Inflammatory macrophage treated with lipopolysaccharide for 1 hour (primary cell): ENCODE measurements around the gene RCE1.

Experiments used
- DNase-seq, 2 donors: peaks; one replicate each; pipeline ENCODE4 v3.0.0-alpha.2; 2020 to 2022

Gene RCE1

GRCh38 chr11:66870616-66871520 lies 27.6 kb downstream of the RCE1 start:
- no peak for DNase-seq

GRCh38 chr11:66871521-66871901 lies 28.3 kb downstream of the RCE1 start:
- no peak for DNase-seq

- DNase-seq = no peak
These were observed 31.0 kb downstream of the RCE1 start for GRCh38 chr11:66874232-66874631.

- DNase-seq = no peak
These were observed 32.1 kb downstream of the RCE1 start for GRCh38 chr11:66875378-66875777.

GRCh38 chr11:66877588-66878385 lies 34.5 kb downstream of the RCE1 start:
- DNase-seq = peak in 1 of 2 donors; percentile 57

- DNase-seq = no peak
These were observed 35.2 kb downstream of the RCE1 start for GRCh38 chr11:66878474-66878873.

- DNase-seq = no peak
These were observed 35.8 kb downstream of the RCE1 start for GRCh38 chr11:66879000-66879399.

- no peak for DNase-seq
These were observed 36.3 kb downstream of the RCE1 start for GRCh38 chr11:66879583-66879982.

GRCh38 chr11:66879999-66880398 lies 36.8 kb downstream of the RCE1 start:
- DNase-seq = no peak

GRCh38 chr11:66880496-66881450 lies 37.5 kb downstream of the RCE1 start:
- DNase-seq = no peak

- no peak for DNase-seq
These were observed 38.2 kb downstream of the RCE1 start for GRCh38 chr11:66881451-66881835.

GRCh38 chr11:66881927-66882452 lies 38.7 kb downstream of the RCE1 start:
- DNase-seq = no peak

GRCh38 chr11:66882561-66883015 lies 39.3 kb downstream of the RCE1 start:
- DNase-seq = no peak

- DNase-seq = peak; percentile 35 to 76
These were observed 40.0 kb downstream of the RCE1 start for GRCh38 chr11:66883016-66883965.

- DNase-seq = no peak
These were observed 41.2 kb downstream of the RCE1 start for GRCh38 chr11:66884443-66884842.

- no peak for DNase-seq
These were observed 42.2 kb downstream of the RCE1 start for GRCh38 chr11:66885469-66885868.

- DNase-seq = no peak
These were observed 42.8 kb downstream of the RCE1 start for GRCh38 chr11:66885950-66886440.

GRCh38 chr11:66886671-66887221 lies 43.5 kb downstream of the RCE1 start:
- DNase-seq = no peak

GRCh38 chr11:66887526-66887925 lies 44.3 kb downstream of the RCE1 start:
- DNase-seq = no peak

GRCh38 chr11:66888282-66888681 lies 45.0 kb downstream of the RCE1 start:
- no peak for DNase-seq

GRCh38 chr11:66889960-66890359 lies 46.7 kb downstream of the RCE1 start:
- DNase-seq = no peak
